Activated T-cell treated with anti-CD3 and anti-CD28 coated beads for 4 hours (primary cell): ENCODE measurements around the gene PLAC9.

Source experiments
- DNase-seq: peaks from one replicate; pipeline ENCODE4 v3.0.0-alpha.2; 2020

The PLAC9 gene

GRCh38 chr10:80161321-80162083 lies 29.0 kb downstream of the PLAC9 start:
- no peak for DNase-seq

GRCh38 chr10:80163741-80164341 lies 31.3 kb downstream of the PLAC9 start:
- no peak for DNase-seq

GRCh38 chr10:80164596-80164995 lies 32.1 kb downstream of the PLAC9 start:
- DNase-seq: no peak

- DNase-seq: no peak
Observed at GRCh38 chr10:80165173-80165572, 32.6 kb downstream of the PLAC9 start.

GRCh38 chr10:80166581-80167470 lies 34.3 kb downstream of the PLAC9 start:
- no peak for DNase-seq

GRCh38 chr10:80167471-80168161 lies 35.1 kb downstream of the PLAC9 start:
- DNase-seq: no peak

- no peak for DNase-seq
Observed at GRCh38 chr10:80168162-80168511, 35.6 kb downstream of the PLAC9 start.

GRCh38 chr10:80168679-80169380 lies 36.3 kb downstream of the PLAC9 start:
- DNase-seq: no peak

GRCh38 chr10:80170026-80170425 lies 37.5 kb downstream of the PLAC9 start:
- no peak for DNase-seq

GRCh38 chr10:80170641-80171040 lies 38.1 kb downstream of the PLAC9 start:
- DNase-seq: no peak

- DNase-seq: no peak
Observed at GRCh38 chr10:80171248-80171660, 38.7 kb downstream of the PLAC9 start.

- DNase-seq: no peak
Observed at GRCh38 chr10:80172896-80173295, 40.4 kb downstream of the PLAC9 start.

- no peak for DNase-seq
Observed at GRCh38 chr10:80173466-80173865, 40.9 kb downstream of the PLAC9 start.

- DNase-seq: no peak
Observed at GRCh38 chr10:80174641-80175395, 42.3 kb downstream of the PLAC9 start.

GRCh38 chr10:80176526-80176925 lies 44.0 kb downstream of the PLAC9 start:
- DNase-seq: no peak

GRCh38 chr10:80177781-80178636 lies 45.5 kb downstream of the PLAC9 start:
- no peak for DNase-seq

GRCh38 chr10:80182986-80183385 lies 50.5 kb downstream of the PLAC9 start:
- DNase-seq: no peak

- DNase-seq: no peak
Observed at GRCh38 chr10:80183436-80183835, 50.9 kb downstream of the PLAC9 start.

GRCh38 chr10:80184291-80184690 lies 51.8 kb downstream of the PLAC9 start:
- DNase-seq: no peak

GRCh38 chr10:80185578-80186299 lies 53.2 kb downstream of the PLAC9 start:
- no peak for DNase-seq
